ENCODE results near the gene APAF1. TPM values are rescaled to one million over a fixed set of nuclear protein-coding genes. Genes with fewer than 3 reads are reported as not detected.

Gene APAF1
- total and polyA plus RNA-seq, 11 donors = 2.5 to 11.6 (median 3.7) TPM

DNA sequence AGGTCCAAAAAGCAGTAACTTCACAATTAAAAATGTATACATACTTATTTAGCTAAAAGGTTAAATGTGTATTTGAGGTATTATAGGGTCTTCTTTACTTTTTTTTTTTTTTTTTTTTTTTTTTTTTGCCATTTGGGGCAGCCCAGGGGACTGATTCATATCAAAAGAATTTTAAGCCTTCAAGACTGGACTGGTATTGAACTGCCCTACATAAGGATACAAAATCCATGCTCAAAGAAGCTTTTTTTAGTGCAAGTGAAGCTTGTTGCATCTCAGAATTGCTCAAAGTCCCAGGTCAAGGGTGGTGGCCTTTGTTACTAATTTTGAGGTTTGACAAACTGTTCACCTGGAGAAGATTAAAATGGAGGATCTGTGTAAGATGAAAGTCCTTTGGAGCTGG, 124.0 kb downstream of the APAF1 start:
- H3K4me1 ChIP-seq = no peaks in the 10 kb centered on the region
- intact Hi-C loops (cut with DNase I) = no loop called here
- TF ChIP-seq POLR2A (IDR thresholded peaks at IDR 0.05) (no peak), CTCF (IDR thresholded peaks at IDR 0.05) (no peak)
- H3K27ac ChIP-seq = no peak overlapping the region
- no peaks in the 10 kb centered on the region for H3K27me3 ChIP-seq
- H3K36me3 ChIP-seq = no peaks in the 10 kb centered on the region
- H3K4me3 ChIP-seq = no peak overlapping the region
- DNase-seq = no peak
- H3K9me3 ChIP-seq = no peaks in the 10 kb centered on the region
- no peak for ATAC-seq

DNA sequence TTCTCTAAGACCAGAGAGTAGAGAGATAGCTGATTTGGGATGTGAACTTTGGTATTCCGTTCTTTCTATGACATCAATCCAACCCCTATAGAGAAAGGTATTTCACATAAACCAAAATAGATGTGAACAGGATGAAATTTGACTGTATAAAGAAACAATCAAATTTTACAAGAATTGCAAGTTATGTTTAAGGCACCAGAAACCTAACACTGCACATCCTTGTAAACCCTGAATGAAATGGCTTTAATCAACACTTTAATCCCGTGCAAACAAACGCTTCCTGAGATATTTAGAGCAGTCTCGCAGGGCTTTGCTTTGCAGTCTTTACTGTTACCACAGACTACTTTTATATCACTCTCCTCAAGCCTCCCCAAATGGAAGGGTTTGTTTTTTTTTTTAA, 125.1 kb downstream of the APAF1 start:
- ATAC-seq (no peak), DNase-seq (no peak)
- no peaks in the 10 kb centered on the region for H3K36me3 ChIP-seq
- H3K4me1 ChIP-seq = no peaks in the 10 kb centered on the region
- no peaks in the 10 kb centered on the region for H3K9me3 ChIP-seq
- TF ChIP-seq CTCF (IDR thresholded peaks at IDR 0.05) = no peak
- TF ChIP-seq POLR2A (IDR thresholded peaks at IDR 0.05) = no peak
- no peak overlapping the region for H3K4me3 ChIP-seq
- 68 to 78% (median 76%) methylated on average over 4 of the region's 4 CpGs for WGBS, 4 donors
- H3K27ac ChIP-seq = no peak overlapping the region
- intact Hi-C loops (cut with DNase I) = no loop called here
- no peaks in the 10 kb centered on the region for H3K27me3 ChIP-seq

- Histone ChIP-seq H3K4me1 (no peaks in the 10 kb centered on the region), H3K27me3 (no peaks in the 10 kb centered on the region), H3K27ac (no peak overlapping the region), H3K4me3 (no peak overlapping the region), H3K9me3 (no peaks in the 10 kb centered on the region), H3K36me3 (no peaks in the 10 kb centered on the region)
- DNase-seq = no peak
- intact Hi-C loops (cut with DNase I) = no loop called here
- no peak for ATAC-seq
- TF ChIP-seq CTCF (IDR thresholded peaks at IDR 0.05) (no peak), POLR2A (IDR thresholded peaks at IDR 0.05) (no peak)
- WGBS, 4 donors = 85 to 95% (median 91%) methylated on average over 8 of the region's 8 CpGs
Observed at GRCh38 chr12:98771811-98772752, 127.0 kb downstream of the APAF1 start.

DNA sequence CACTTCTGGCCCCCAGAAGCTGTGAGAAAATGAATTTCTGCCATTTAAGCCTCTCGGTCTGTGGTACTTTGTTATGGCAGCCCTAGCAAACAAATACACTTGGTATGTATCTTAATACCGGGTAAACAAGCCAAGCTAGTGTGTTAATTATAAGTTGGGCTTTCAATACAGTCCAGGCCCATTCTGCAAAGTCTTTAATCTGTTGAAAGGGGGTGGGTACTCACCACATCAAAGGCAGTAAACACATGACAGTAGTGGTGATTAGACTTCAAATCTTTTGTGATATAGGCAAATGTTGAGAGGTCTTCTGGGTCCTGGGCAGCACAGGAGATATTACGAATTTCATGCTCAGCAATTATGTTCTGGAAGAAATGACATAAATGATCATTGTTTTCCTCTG, 127.7 kb downstream of the APAF1 start:
- DNase-seq = no peak
- TF ChIP-seq CTCF (IDR thresholded peaks at IDR 0.05) (no peak), POLR2A (IDR thresholded peaks at IDR 0.05) (no peak)
- 88 to 89% (median 88%) methylated on average over 3 of the region's 3 CpGs for WGBS, 4 donors
- H3K27ac ChIP-seq = no peak overlapping the region
- H3K4me1 ChIP-seq = no peaks in the 10 kb centered on the region
- H3K36me3 ChIP-seq = no peaks in the 10 kb centered on the region
- H3K27me3 ChIP-seq = no peaks in the 10 kb centered on the region
- H3K4me3 ChIP-seq = no peak overlapping the region
- ATAC-seq = no peak
- intact Hi-C loops (cut with DNase I) = no loop called here
- no peaks in the 10 kb centered on the region for H3K9me3 ChIP-seq
